ENCODE measurements around the gene CEP104. TPM values are rescaled to one million over a fixed set of nuclear protein-coding genes. Genes with fewer than 3 reads are reported as not detected.

The CEP104 gene
- total and polyA plus RNA-seq, 9 of the 15 experiments (the other 6 are each of a cell fraction or from before 2014, with no cell fraction given) = 11.2 to 63.4 (median 42.6) TPM

- TF ChIP-seq ARID4B (CRISPR knock-in tag; IDR thresholded peaks at IDR 0.05) (no peak), ZKSCAN1 (IDR thresholded peaks at IDR 0.05; ENCODE audit: low read depth, low read length) (peak; percentile 66), CSDE1 (IDR thresholded peaks at IDR 0.05) (no peak), MCM3 (IDR thresholded peaks at IDR 0.05) (no peak), PYGO2 (tag; IDR thresholded peaks at IDR 0.05) (no peak), TAL1 (IDR thresholded peaks at IDR 0.05) (no peak), ZNF695 (CRISPR knock-in tag; IDR thresholded peaks at IDR 0.05) (no peak), ZNF347 (CRISPR knock-in tag; IDR thresholded peaks at IDR 0.05; ENCODE audit: low read depth) (no peak), CBFA2T3 (IDR thresholded peaks at IDR 0.05) (peak; percentile 76), ZNF41 (CRISPR knock-in tag; conservative IDR thresholded peaks at IDR 0.05) (no peak), FUS (optimal IDR thresholded peaks at IDR 0.05; ENCODE audit: low read depth, low read length) (no peak), HMGXB4 (CRISPR knock-in tag; IDR thresholded peaks at IDR 0.05) (no peak), RBM15 (IDR thresholded peaks at IDR 0.05; ENCODE audit: insufficient read depth, low read length) (no peak), BCOR (IDR thresholded peaks at IDR 0.05) (no peak), THRAP3 (IDR thresholded peaks at IDR 0.05; ENCODE audit: borderline replicate concordance) (no peak)
- TF ChIP-seq, protein P1, sequence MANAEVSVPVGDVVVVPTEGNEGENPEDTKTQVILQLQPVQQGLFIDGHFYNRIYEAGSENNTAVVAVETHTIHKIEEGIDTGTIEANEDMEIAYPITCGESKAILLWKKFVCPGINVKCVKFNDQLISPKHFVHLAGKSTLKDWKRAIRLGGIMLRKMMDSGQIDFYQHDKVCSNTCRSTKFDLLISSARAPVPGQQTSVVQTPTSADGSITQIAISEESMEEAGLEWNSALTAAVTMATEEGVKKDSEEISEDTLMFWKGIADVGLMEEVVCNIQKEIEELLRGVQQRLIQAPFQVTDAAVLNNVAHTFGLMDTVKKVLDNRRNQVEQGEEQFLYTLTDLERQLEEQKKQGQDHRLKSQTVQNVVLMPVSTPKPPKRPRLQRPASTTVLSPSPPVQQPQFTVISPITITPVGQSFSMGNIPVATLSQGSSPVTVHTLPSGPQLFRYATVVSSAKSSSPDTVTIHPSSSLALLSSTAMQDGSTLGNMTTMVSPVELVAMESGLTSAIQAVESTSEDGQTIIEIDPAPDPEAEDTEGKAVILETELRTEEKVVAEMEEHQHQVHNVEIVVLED (CRISPR knock-in tag; IDR thresholded peaks at IDR 0.05) = no peak
- TF ChIP-seq, protein P2, sequence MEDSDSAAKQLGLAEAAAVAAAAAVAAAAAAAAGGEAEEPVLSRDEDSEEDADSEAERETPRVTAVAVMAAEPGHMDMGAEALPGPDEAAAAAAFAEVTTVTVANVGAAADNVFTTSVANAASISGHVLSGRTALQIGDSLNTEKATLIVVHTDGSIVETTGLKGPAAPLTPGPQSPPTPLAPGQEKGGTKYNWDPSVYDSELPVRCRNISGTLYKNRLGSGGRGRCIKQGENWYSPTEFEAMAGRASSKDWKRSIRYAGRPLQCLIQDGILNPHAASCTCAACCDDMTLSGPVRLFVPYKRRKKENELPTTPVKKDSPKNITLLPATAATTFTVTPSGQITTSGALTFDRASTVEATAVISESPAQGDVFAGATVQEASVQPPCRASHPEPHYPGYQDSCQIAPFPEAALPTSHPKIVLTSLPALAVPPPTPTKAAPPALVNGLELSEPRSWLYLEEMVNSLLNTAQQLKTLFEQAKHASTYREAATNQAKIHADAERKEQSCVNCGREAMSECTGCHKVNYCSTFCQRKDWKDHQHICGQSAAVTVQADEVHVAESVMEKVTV (CRISPR knock-in tag; IDR thresholded peaks at IDR 0.05) = no peak
- TF ChIP-seq, protein P3, sequence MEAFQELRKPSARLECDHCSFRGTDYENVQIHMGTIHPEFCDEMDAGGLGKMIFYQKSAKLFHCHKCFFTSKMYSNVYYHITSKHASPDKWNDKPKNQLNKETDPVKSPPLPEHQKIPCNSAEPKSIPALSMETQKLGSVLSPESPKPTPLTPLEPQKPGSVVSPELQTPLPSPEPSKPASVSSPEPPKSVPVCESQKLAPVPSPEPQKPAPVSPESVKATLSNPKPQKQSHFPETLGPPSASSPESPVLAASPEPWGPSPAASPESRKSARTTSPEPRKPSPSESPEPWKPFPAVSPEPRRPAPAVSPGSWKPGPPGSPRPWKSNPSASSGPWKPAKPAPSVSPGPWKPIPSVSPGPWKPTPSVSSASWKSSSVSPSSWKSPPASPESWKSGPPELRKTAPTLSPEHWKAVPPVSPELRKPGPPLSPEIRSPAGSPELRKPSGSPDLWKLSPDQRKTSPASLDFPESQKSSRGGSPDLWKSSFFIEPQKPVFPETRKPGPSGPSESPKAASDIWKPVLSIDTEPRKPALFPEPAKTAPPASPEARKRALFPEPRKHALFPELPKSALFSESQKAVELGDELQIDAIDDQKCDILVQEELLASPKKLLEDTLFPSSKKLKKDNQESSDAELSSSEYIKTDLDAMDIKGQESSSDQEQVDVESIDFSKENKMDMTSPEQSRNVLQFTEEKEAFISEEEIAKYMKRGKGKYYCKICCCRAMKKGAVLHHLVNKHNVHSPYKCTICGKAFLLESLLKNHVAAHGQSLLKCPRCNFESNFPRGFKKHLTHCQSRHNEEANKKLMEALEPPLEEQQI (IDR thresholded peaks at IDR 0.05) = no peak
These were observed 12.8 kb upstream of the CEP104 start (continued) for GRCh38 chr1:3869751-3870301.
